H1 (cell line): Measurements from ENCODE around the gene ZNF775. TPM values are rescaled to one million over a fixed set of nuclear protein-coding genes. Genes with fewer than 3 reads are reported as not detected.

Experiments used
- HDAC2 ChIP-seq, 2 experiments: fragments of 300-600 bp in 1 of 2; sonication (generic) in 1 of 2; IDR thresholded peaks; 2 replicates each; pipeline ENCODE4 v1.6.1; 2011 to 2012; ENCODE audit warnings: low read depth in 2 of 2, low read length in 2 of 2, mild to moderate bottlenecking in 2 of 2, moderate library complexity in 2 of 2, borderline replicate concordance in 1 of 2, inconsistent platforms in 1 of 2
- KDM1A ChIP-seq: fragments of 200-600, 300-600 bp; sonication (generic); IDR thresholded peaks from 2 replicates; pipeline ENCODE4 v1.7.1; 2016; ENCODE audit warnings: mild to moderate bottlenecking, low read length, borderline replicate concordance
- NANOG ChIP-seq: IDR thresholded peaks from 2 replicates; pipeline ENCODE4 v1.6.1; 2011; ENCODE audit warnings: low read length, low read depth, mild to moderate bottlenecking, inconsistent platforms; ENCODE audit not compliant: insufficient read depth, poor library complexity, severe bottlenecking
- NRF1 ChIP-seq: IDR thresholded peaks from 2 replicates; pipeline ENCODE4 v1.6.1; 2011; ENCODE audit warnings: mild to moderate bottlenecking, low read depth, low read length, improper control_type of control experiment
- RBBP5 ChIP-seq: IDR thresholded peaks from 2 replicates; pipeline ENCODE4 v1.7.1; 2012; ENCODE audit warnings: low read depth, mild to moderate bottlenecking, inconsistent platforms, low read length, moderate library complexity, borderline replicate concordance
- USF2 ChIP-seq: IDR thresholded peaks from 2 replicates; pipeline ENCODE4 v1.6.1; 2011; ENCODE audit warnings: low read length, improper control_type of control experiment
- polyA plus RNA-seq, 7 experiments: library from polyadenylated mRNA; depleted of rRNA in 3 of 7; stranded (reverse) in 5 of 7; unstranded in 2 of 7; fragments of >200 nt in 5 of 7; fragments of 200-250 nt in 2 of 7; gene quantifications; 1 replicate in 5 of 7; 2 replicates in 1 of 7; 4 replicates in 1 of 7; pipeline versions ENCODE4 v1.2.1 to v1.2.3, GENCODE V29; 2011 to 2013; ENCODE audit warnings: missing spikeins in 2 of 7, mixed read lengths in 2 of 7
- total RNA-seq: library from RNA; stranded (reverse); fragmentation: NEBNext Ultra II Directional; extraction: Animal tissue kit (Norgen Biotek cat#: 25700); gene quantifications from 2 replicates; pipeline ENCODE4 v1.2.1, GENCODE V29; 2021

Gene ZNF775
- total and polyA plus RNA-seq, 2 of the 8 experiments (the other 6 are each of a cell fraction or from before 2014, with no cell fraction given), result 13.6 to 21.5 TPM

- TF ChIP-seq NANOG (peak; percentile 26), KDM1A (0 out of 2 replicates have a peak, but pooled peaks have one; percentile 15), USF2 (no peak), NRF1 (no peak), RBBP5 (no peak), HDAC2 (IDR thresholded peaks at IDR 0.05; ENCODE audit: borderline replicate concordance in 1 of 2, low read depth in 2 of 2, low read length in 2 of 2) (peak in 1 of 2 experiments; percentile 83; a peak in 1 of 4 replicates)
Observed at GRCh38 chr7:150329331-150330120, 49.6 kb upstream of the ZNF775 start (continued).
